GM11168 (cell line): Measurements from ENCODE around the gene IKBKG.

Source experiments
- in situ Hi-C: fragments of 300-500 bp; cut with MboI; formaldehyde crosslinking; loops from one replicate; pipeline ENCODE4 v1.12.0; 2022; ENCODE audit warnings: low sequenced_read_pairs; ENCODE audit not compliant: unreplicated experiment

IKBKG gene

GRCh38 chrX:154525606-154526490, 21.6 kb upstream of the IKBKG start:
- in situ Hi-C loops, result loop anchor here (25.0 kb wide), 1 partner anchor 89 kb away; the partner anchor contains the start of genes ATP6AP1, FAM50A and GDI1

GRCh38 chrX:154526901-154527675, 20.3 kb upstream of the IKBKG start:
- in situ Hi-C loops, result loop anchor here (25.0 kb wide), 1 partner anchor 90 kb away; the partner anchor contains the start of genes ATP6AP1, FAM50A and GDI1

GRCh38 chrX:154529206-154529612, 18.2 kb upstream of the IKBKG start:
- in situ Hi-C loops, result loop anchor here (25.0 kb wide), 1 partner anchor 92 kb away; the partner anchor contains the start of genes ATP6AP1, FAM50A and GDI1

GRCh38 chrX:154530286-154530685, 17.1 kb upstream of the IKBKG start:
- in situ Hi-C loops, result loop anchor here (25.0 kb wide), 1 partner anchor 93 kb away; the partner anchor contains the start of genes ATP6AP1, FAM50A and GDI1

- in situ Hi-C loops, result loop anchor here (25.0 kb wide), 1 partner anchor 94 kb away; the partner anchor contains the start of genes ATP6AP1, FAM50A and GDI1
Observed at GRCh38 chrX:154531626-154532025, 15.8 kb upstream of the IKBKG start.

GRCh38 chrX:154532690-154533089, 14.7 kb upstream of the IKBKG start:
- in situ Hi-C loops, result loop anchor here (25.0 kb wide), 1 partner anchor 95 kb away; the partner anchor contains the start of genes ATP6AP1, FAM50A and GDI1

GRCh38 chrX:154534526-154535322, 12.7 kb upstream of the IKBKG start:
- in situ Hi-C loops, result loop anchor here (25.0 kb wide), 1 partner anchor 97 kb away; the partner anchor contains the start of genes ATP6AP1, FAM50A and GDI1

GRCh38 chrX:154535892-154536291, 11.5 kb upstream of the IKBKG start:
- in situ Hi-C loops, result loop anchor here (25.0 kb wide), 1 partner anchor 99 kb away; the partner anchor contains the start of genes ATP6AP1, FAM50A and GDI1

- in situ Hi-C loops, result loop anchor here (25.0 kb wide), 1 partner anchor 102 kb away; the partner anchor contains the start of genes ATP6AP1, FAM50A and GDI1
Observed at GRCh38 chrX:154539077-154539476, 8.3 kb upstream of the IKBKG start.

- in situ Hi-C loops, result loop anchor here (25.0 kb wide), 1 partner anchor 103 kb away; the partner anchor contains the start of genes ATP6AP1, FAM50A and GDI1
Observed at GRCh38 chrX:154540365-154540764, 7.1 kb upstream of the IKBKG start.

- in situ Hi-C loops, result loop anchor here (25.0 kb wide), 1 partner anchor 104 kb away; the partner anchor contains the start of genes ATP6AP1, FAM50A and GDI1
Observed at GRCh38 chrX:154540897-154541535, 6.4 kb upstream of the IKBKG start.

GRCh38 chrX:154541589-154541895, 5.9 kb upstream of the IKBKG start:
- in situ Hi-C loops, result loop anchor here (25.0 kb wide), 1 partner anchor 104 kb away; the partner anchor contains the start of genes ATP6AP1, FAM50A and GDI1

- in situ Hi-C loops, result loop anchor here (25.0 kb wide), 1 partner anchor 105 kb away; the partner anchor contains the start of genes ATP6AP1, FAM50A and GDI1
Observed at GRCh38 chrX:154541896-154542722, 5.3 kb upstream of the IKBKG start.

- in situ Hi-C loops, result loop anchor here (25.0 kb wide), 1 partner anchor 106 kb away; the partner anchor contains the start of genes ATP6AP1, FAM50A and GDI1
Observed at GRCh38 chrX:154542723-154543424, 4.5 kb upstream of the IKBKG start.

- in situ Hi-C loops, result loop anchor here (25.0 kb wide), 1 partner anchor 108 kb away; the partner anchor contains the start of genes ATP6AP1, FAM50A and GDI1
Observed at GRCh38 chrX:154545673-154546274, 1.6 kb upstream of the IKBKG start.

- in situ Hi-C loops, result loop anchor here (25.0 kb wide), 1 partner anchor 109 kb away; the partner anchor contains the start of genes ATP6AP1, FAM50A and GDI1
Observed at GRCh38 chrX:154546354-154547244, 821 bp upstream of the IKBKG start, which contains the start of gene G6PD. Gene G6PD, minus strand, starts transcription at chrX:154546846. Its CDS starts 691 bp downstream, at chrX:154546155.
